ENCODE measurements around the gene VPS11. TPM values are rescaled to one million over a fixed set of nuclear protein-coding genes. Genes with fewer than 3 reads are reported as not detected.
A peak's percentile ranks its signal among the peaks of the same experiment; 100 is the strongest.

VPS11 gene
- total and polyA plus RNA-seq, 10 donors, result 30.1 to 66.7 (median 43.6) TPM

- H3K27me3 ChIP-seq (replicated peaks in 1 of 7), result no peaks in the 10 kb centered on the region
- intact Hi-C loops (cut with DNase I; ENCODE audit: low total_unique reads), result no loop called here
- TF ChIP-seq POLR2AphosphoS5 (IDR thresholded peaks at IDR 0.05), result no peak
- TF ChIP-seq CTCF (IDR thresholded peaks at IDR 0.05 in 8 of 11, conservative IDR thresholded peaks at IDR 0.05 in 3 of 11), result no peak
- no peak for TF ChIP-seq POLR2A (IDR thresholded peaks at IDR 0.05)
- H3K4me3 ChIP-seq, result no peak overlapping the region
- H3K36me3 ChIP-seq, result peaks cover 4 to 95% (median 85%) of the 10 kb centered on the region in 6 donors
- peak; percentile 48 for DNase-seq
- peaks cover 0 to 14% (median 4%) of the 10 kb centered on the region in 6 donors for H3K4me1 ChIP-seq
- no peak overlapping the region for H3K27ac ChIP-seq
- H3K9me3 ChIP-seq, result no peaks in the 10 kb centered on the region
- WGBS, 5 donors, result 84 to 96% (median 94%) methylated on average over 9 of the region's 9 CpGs
Measured at GRCh38 chr11:119048644-119049043, 19.0 kb upstream of the VPS11 start.

- peak; percentile 60 for DNase-seq
- Histone ChIP-seq H3K36me3 (peaks cover 4 to 100% (median 89%) of the 10 kb centered on the region in 6 donors), H3K27ac (no peak overlapping the region), H3K4me3 (no peak overlapping the region), H3K4me1 (peaks cover 0 to 17% (median 4%) of the 10 kb centered on the region in 6 donors), H3K27me3 (replicated peaks in 1 of 7) (no peaks in the 10 kb centered on the region), H3K9me3 (no peaks in the 10 kb centered on the region)
- intact Hi-C loops (cut with DNase I; ENCODE audit: low total_unique reads), result no loop called here
- WGBS, 5 donors, result 92 to 97% (median 93%) methylated on average over 7 of the region's 7 CpGs
- TF ChIP-seq CTCF (IDR thresholded peaks at IDR 0.05 in 8 of 11, conservative IDR thresholded peaks at IDR 0.05 in 3 of 11), result no peak
- TF ChIP-seq POLR2A (IDR thresholded peaks at IDR 0.05), result no peak
- no peak for TF ChIP-seq POLR2AphosphoS5 (IDR thresholded peaks at IDR 0.05)
Measured at GRCh38 chr11:119049081-119049480, 18.5 kb upstream of the VPS11 start.

- TF ChIP-seq CTCF (IDR thresholded peaks at IDR 0.05 in 8 of 11, conservative IDR thresholded peaks at IDR 0.05 in 3 of 11), result no peak
- TF ChIP-seq POLR2A (IDR thresholded peaks at IDR 0.05), result no peak
- TF ChIP-seq POLR2AphosphoS5 (IDR thresholded peaks at IDR 0.05), result peak in 1 of 3 donors; percentile 19
- Histone ChIP-seq H3K27me3 (replicated peaks in 1 of 7) (no peaks in the 10 kb centered on the region), H3K9me3 (no peaks in the 10 kb centered on the region), H3K4me1 (peaks cover 13 to 42% (median 19%) of the 10 kb centered on the region in 6 donors), H3K36me3 (peaks cover 4 to 89% (median 84%) of the 10 kb centered on the region in 6 donors), H3K4me3 (no peak overlapping the region), H3K27ac (no peak overlapping the region)
- intact Hi-C loops (cut with DNase I; ENCODE audit: low total_unique reads), result no loop called here
- WGBS, 5 donors, result 62 to 74% (median 72%) methylated on average over 17 of the region's 17 CpGs
- peak; percentile 72 for DNase-seq
Measured at GRCh38 chr11:119051440-119052162, 16.0 kb upstream of the VPS11 start.

- 89 to 94% (median 90%) methylated on average over 22 to 23 of the region's 23 CpGs for WGBS, 5 donors
- no peaks in the 10 kb centered on the region for H3K27me3 ChIP-seq (replicated peaks in 1 of 7)
- H3K4me1 ChIP-seq, result peaks cover 13 to 45% (median 19%) of the 10 kb centered on the region in 6 donors
- no peak overlapping the region for H3K27ac ChIP-seq
- H3K9me3 ChIP-seq, result no peaks in the 10 kb centered on the region
- peaks cover 4 to 82% (median 77%) of the 10 kb centered on the region in 6 donors for H3K36me3 ChIP-seq
- intact Hi-C loops (cut with DNase I; ENCODE audit: low total_unique reads), result no loop called here
- peak; percentile 42 for DNase-seq
- no peak overlapping the region for H3K4me3 ChIP-seq
- TF ChIP-seq POLR2A (IDR thresholded peaks at IDR 0.05) (no peak), POLR2AphosphoS5 (IDR thresholded peaks at IDR 0.05) (no peak), CTCF (IDR thresholded peaks at IDR 0.05 in 8 of 11, conservative IDR thresholded peaks at IDR 0.05 in 3 of 11) (no peak)
Measured at GRCh38 chr11:119052163-119052814, 15.3 kb upstream of the VPS11 start.

All from spleen (tissue), 11 donors.